Testis (tissue), 3 donors: ENCODE results near the gene ARTN. TPM values are rescaled to one million over a fixed set of nuclear protein-coding genes. Genes with fewer than 3 reads are reported as not detected.

Experiments used
- DNase-seq: peaks from one replicate; pipeline ENCODE4 v3.0.0-alpha.2; 2019
- H3K27ac ChIP-seq, 2 donors: fragments of 200-600 bp; sonication (generic); one replicate each; pipeline ENCODE4 v1.5.1; 2019
- H3K27me3 ChIP-seq: fragments of 200-600 bp; sonication (generic); one replicate; pipeline ENCODE4 v1.5.1; 2019
- H3K36me3 ChIP-seq: fragments of 200-600 bp; sonication (generic); one replicate; pipeline ENCODE4 v1.5.1; 2017; ENCODE audit warnings: low read depth; ENCODE audit errors: missing control alignments
- H3K4me1 ChIP-seq: fragments of 200-600 bp; sonication (generic); one replicate; pipeline ENCODE4 v1.5.1; 2019
- H3K4me3 ChIP-seq, 2 donors: fragments of 200-600 bp; sonication (generic); one replicate each; pipeline ENCODE4 v1.5.1; 2017 to 2019
- H3K9me3 ChIP-seq: fragments of 200-600 bp; sonication (generic); one replicate; pipeline ENCODE4 v1.5.1; 2017
- POLR2A ChIP-seq: fragments of 450-650 bp; IDR thresholded peaks from one replicate; pipeline ENCODE4 v1.6.1; 2017; ENCODE audit warnings: antibody characterized with exemption, mild to moderate bottlenecking, moderate library complexity
- WGBS, 2 donors: methylation state at CpG; one replicate each; pipeline ENCODE4 v1.1.5; 2018; 5-methylcytosine and 5-hydroxymethylcytosine counted together
- intact Hi-C: fragments of 100-400 bp; cut with DNase I; formaldehyde crosslinking; loops from one replicate; pipeline ENCODE4 v1.15.1; 2023; ENCODE audit warnings: low total_unique reads
- polyA plus RNA-seq: library from polyadenylated mRNA; stranded (reverse); fragments of 350-450 nt; fragmentation: Illumina TruSeq; extraction: RNeasy Lipid Tissue Mini Kit (QIAGEN cat#74804); gene quantifications from one replicate; pipeline ENCODE4 v1.2.3, GENCODE V29; 2014; ENCODE audit warnings: low read depth, low replicate concordance; ENCODE audit not compliant: insufficient read depth
- total RNA-seq, 2 donors: library from RNA; depleted of rRNA; stranded (reverse); fragments of >200 nt; gene quantifications; one replicate each; pipeline ENCODE4 v1.2.3, GENCODE V29; 2016
- TF ChIP-seq, protein P1 (sequence below), 3 experiments: fragments of 450-650 bp in 2 of 3; fragments of 200-600 bp in 1 of 3; sonication (generic) in 1 of 3; IDR thresholded peaks; one replicate each; pipeline ENCODE4 v1.5.1; 2016 to 2019; ENCODE audit warnings: antibody characterized with exemption in 3 of 3, mild to moderate bottlenecking in 2 of 3, moderate library complexity in 1 of 3

The ARTN gene
- total and polyA plus RNA-seq, 3 donors from 2014 or later: 1.6 to 5.4 (median 1.9) TPM

- no peak for DNase-seq
- H3K27ac ChIP-seq: no peak overlapping the region
- peak overlapping the region in 1 of 2 donors; percentile 67 for H3K4me3 ChIP-seq
- intact Hi-C loops: no loop called here
- peaks cover 27% of the 10 kb centered on the region for H3K4me1 ChIP-seq
- no peaks in the 10 kb centered on the region for H3K27me3 ChIP-seq
- H3K36me3 ChIP-seq: no peaks in the 10 kb centered on the region
- 55 to 61% methylated on average over 11 to 13 of the region's 13 CpGs for WGBS, 2 donors
- TF ChIP-seq, protein P1, sequence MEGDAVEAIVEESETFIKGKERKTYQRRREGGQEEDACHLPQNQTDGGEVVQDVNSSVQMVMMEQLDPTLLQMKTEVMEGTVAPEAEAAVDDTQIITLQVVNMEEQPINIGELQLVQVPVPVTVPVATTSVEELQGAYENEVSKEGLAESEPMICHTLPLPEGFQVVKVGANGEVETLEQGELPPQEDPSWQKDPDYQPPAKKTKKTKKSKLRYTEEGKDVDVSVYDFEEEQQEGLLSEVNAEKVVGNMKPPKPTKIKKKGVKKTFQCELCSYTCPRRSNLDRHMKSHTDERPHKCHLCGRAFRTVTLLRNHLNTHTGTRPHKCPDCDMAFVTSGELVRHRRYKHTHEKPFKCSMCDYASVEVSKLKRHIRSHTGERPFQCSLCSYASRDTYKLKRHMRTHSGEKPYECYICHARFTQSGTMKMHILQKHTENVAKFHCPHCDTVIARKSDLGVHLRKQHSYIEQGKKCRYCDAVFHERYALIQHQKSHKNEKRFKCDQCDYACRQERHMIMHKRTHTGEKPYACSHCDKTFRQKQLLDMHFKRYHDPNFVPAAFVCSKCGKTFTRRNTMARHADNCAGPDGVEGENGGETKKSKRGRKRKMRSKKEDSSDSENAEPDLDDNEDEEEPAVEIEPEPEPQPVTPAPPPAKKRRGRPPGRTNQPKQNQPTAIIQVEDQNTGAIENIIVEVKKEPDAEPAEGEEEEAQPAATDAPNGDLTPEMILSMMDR (IDR thresholded peaks at IDR 0.05): no peak
- no peak for TF ChIP-seq POLR2A
- H3K9me3 ChIP-seq: no peaks in the 10 kb centered on the region
These were observed 46.9 kb downstream of the ARTN start for GRCh38 chr1:43980255-43981134.

DNA sequence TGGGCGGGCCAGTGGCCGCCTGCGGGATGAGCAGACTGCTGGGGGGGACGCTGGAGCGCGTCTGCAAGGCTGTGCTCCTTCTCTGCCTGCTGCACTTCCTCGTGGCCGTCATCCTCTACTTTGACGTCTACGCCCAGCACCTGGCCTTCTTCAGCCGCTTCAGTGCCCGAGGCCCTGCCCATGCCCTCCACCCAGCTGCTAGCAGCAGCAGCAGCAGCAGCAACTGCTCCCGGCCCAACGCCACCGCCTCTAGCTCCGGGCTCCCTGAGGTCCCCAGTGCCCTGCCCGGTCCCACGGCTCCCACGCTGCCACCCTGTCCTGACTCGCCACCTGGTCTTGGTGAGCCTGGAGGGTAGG lies 47.5 kb downstream of the ARTN start:
- Histone ChIP-seq H3K27ac (no peak overlapping the region), H3K4me1 (peaks cover 21% of the 10 kb centered on the region), H3K4me3 (no peak overlapping the region), H3K9me3 (no peaks in the 10 kb centered on the region), H3K27me3 (no peaks in the 10 kb centered on the region), H3K36me3 (no peaks in the 10 kb centered on the region)
- TF ChIP-seq POLR2A: no peak
- TF ChIP-seq, protein P1 (IDR thresholded peaks at IDR 0.05): no peak
- 93 to 94% methylated on average over 15 to 20 of the region's 20 CpGs for WGBS, 2 donors
- DNase-seq: no peak
- intact Hi-C loops: no loop called here

DNA sequence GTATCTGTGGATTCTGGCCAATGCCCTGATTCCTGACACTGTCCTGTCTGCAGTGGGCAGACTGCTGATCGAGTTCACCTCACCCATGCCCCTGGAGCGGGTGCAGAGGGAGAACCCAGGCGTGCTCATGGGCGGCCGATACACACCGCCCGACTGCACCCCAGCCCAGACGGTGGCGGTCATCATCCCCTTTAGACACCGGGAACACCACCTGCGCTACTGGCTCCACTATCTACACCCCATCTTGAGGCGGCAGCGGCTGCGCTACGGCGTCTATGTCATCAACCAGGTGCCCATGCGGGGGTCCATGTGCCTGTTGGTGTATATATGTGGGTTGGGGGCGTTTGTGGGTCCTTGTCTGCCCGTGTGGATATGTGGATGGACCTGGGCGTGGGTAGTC lies 48.0 kb downstream of the ARTN start:
- no peak overlapping the region for H3K27ac ChIP-seq
- WGBS, 2 donors: 96 to 97% methylated on average over 15 to 20 of the region's 20 CpGs
- H3K4me3 ChIP-seq: no peak overlapping the region
- intact Hi-C loops: no loop called here
- H3K9me3 ChIP-seq: no peaks in the 10 kb centered on the region
- H3K4me1 ChIP-seq: peaks cover 19% of the 10 kb centered on the region
- H3K27me3 ChIP-seq: no peaks in the 10 kb centered on the region
- no peaks in the 10 kb centered on the region for H3K36me3 ChIP-seq
- TF ChIP-seq POLR2A: no peak
- TF ChIP-seq, protein P1 (IDR thresholded peaks at IDR 0.05): no peak
- DNase-seq: no peak

GRCh38 chr1:43982241-43982640 lies 48.6 kb downstream of the ARTN start:
- no peak overlapping the region for H3K4me3 ChIP-seq
- WGBS, 2 donors: 92 to 94% methylated on average over 6 to 8 of the region's 8 CpGs
- no peak overlapping the region for H3K27ac ChIP-seq
- no peaks in the 10 kb centered on the region for H3K36me3 ChIP-seq
- intact Hi-C loops: no loop called here
- H3K4me1 ChIP-seq: peaks cover 19% of the 10 kb centered on the region
- no peaks in the 10 kb centered on the region for H3K9me3 ChIP-seq
- TF ChIP-seq, protein P1 (IDR thresholded peaks at IDR 0.05): no peak
- no peak for TF ChIP-seq POLR2A
- H3K27me3 ChIP-seq: no peaks in the 10 kb centered on the region
- no peak for DNase-seq

GRCh38 chr1:43982808-43983207 lies 49.2 kb downstream of the ARTN start:
- DNase-seq: no peak
- intact Hi-C loops: no loop called here

More at GRCh38 chr1:43982808-43983207, 49.2 kb downstream of the ARTN start:
- WGBS, 2 donors: 86 to 88% methylated on average over 15 of the region's 15 CpGs
- no peak for TF ChIP-seq POLR2A
- TF ChIP-seq, protein P1 (IDR thresholded peaks at IDR 0.05): no peak
- no peaks in the 10 kb centered on the region for H3K9me3 ChIP-seq
- H3K36me3 ChIP-seq: no peaks in the 10 kb centered on the region
- no peaks in the 10 kb centered on the region for H3K27me3 ChIP-seq
- no peak overlapping the region for H3K4me3 ChIP-seq
- peaks cover 19% of the 10 kb centered on the region for H3K4me1 ChIP-seq
- no peak overlapping the region for H3K27ac ChIP-seq
